Endometrium (tissue), 2 donors: ENCODE data around the gene PRR7.

Experiments
- FAIRE-seq: peaks from 2 replicates; lab custom pipeline; 2012; peaks lifted over from hg19 to GRCh38; lab: Jason Lieb, UNC
- donor health status: control.
- donor health status: control.

Gene PRR7

GRCh38 chr5:177499842-177500241, 53.2 kb downstream of the PRR7 start:
- no peak for FAIRE-seq

- no peak for FAIRE-seq
Observed at GRCh38 chr5:177500685-177501522, 54.3 kb downstream of the PRR7 start.

GRCh38 chr5:177501874-177502678, 55.5 kb downstream of the PRR7 start:
- FAIRE-seq = no peak

GRCh38 chr5:177502886-177503285, 56.3 kb downstream of the PRR7 start:
- no peak for FAIRE-seq

- no peak for FAIRE-seq
Observed at GRCh38 chr5:177503351-177504085, 56.9 kb downstream of the PRR7 start.

GRCh38 chr5:177504086-177505056, 57.8 kb downstream of the PRR7 start:
- FAIRE-seq = no peak

GRCh38 chr5:177505075-177505474, 58.5 kb downstream of the PRR7 start:
- FAIRE-seq = no peak
